Germinal center (tissue), 1 donor: ENCODE data around the gene PSMD2.

Experiments
- DNase-seq: peaks from one replicate; pipeline ENCODE4 v3.0.0; 2012; ENCODE audit warnings: mixed read lengths, low spot score

PSMD2 gene

DNA sequence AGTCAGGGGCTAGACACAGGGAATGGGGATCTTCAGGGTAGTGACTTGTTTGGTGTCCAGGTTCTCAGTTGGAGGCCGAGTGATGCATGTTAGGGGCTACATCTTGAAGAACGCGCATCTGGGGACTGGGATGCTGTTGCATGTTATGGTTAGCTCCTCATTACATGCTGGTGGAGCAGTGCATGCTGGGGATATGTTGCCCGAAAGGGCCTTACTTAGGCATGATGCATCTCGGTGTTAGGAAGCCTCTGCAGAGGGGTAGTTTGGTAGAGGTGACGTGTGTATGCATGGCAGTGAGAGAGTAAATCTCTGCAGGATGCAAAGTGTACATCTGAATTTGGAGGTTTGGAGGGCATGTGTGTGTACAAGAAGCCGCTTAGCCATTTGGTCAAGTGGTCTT, 17.8 kb downstream of the PSMD2 start:
- no peak for DNase-seq

DNA sequence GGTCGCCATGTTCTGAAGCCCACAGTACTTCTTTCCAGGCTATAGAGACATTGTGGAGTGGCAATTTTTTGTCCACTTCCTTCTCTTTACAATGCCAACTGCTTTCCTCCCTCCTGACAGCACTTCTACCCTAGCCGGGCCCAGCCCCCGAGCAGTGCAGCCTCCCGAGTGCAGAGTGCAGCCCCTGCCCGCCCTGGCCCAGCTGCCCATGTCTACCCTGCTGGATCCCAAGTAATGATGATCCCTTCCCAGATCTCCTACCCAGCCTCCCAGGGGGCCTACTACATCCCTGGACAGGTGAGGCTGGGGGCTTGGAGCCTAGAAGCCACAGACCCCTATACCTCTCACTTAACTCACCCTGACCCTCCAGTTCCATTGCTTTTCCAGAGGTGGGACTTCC, 18.2 kb downstream of the PSMD2 start:
- no peak for DNase-seq

DNA sequence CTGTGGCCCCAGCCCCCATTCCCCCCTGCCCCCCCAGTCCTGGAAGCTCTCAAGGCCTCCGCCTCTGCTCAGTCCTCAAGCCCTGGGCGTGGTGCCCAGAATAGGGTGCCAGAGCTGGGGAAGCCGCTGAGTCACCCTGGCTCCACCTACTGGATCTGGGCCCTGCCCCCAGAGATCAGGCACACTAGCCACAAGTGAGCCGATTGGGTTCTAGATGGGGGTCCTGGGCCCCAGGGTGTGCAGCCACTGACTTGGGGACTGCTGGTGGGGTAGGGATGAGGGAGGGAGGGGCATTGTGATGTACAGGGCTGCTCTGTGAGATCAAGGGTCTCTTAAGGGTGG, 21.0 kb downstream of the PSMD2 start:
- no peak for DNase-seq

DNA sequence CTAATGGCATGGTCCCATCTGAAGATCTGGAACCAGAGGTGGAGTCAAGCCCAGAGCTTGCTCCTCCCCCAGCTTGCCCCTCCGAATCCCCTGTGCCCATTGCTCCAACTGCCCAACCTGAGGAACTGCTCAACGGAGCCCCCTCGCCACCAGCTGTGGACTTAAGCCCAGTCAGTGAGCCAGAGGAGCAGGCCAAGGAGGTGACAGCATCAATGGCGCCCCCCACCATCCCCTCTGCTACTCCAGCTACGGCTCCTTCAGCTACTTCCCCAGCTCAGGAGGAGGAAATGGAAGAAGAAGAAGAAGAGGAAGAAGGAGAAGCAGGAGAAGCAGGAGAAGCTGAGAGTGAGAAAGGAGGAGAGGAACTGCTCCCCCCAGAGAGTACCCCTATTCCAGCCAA, 22.6 kb downstream of the PSMD2 start:
- no peak for DNase-seq

DNA sequence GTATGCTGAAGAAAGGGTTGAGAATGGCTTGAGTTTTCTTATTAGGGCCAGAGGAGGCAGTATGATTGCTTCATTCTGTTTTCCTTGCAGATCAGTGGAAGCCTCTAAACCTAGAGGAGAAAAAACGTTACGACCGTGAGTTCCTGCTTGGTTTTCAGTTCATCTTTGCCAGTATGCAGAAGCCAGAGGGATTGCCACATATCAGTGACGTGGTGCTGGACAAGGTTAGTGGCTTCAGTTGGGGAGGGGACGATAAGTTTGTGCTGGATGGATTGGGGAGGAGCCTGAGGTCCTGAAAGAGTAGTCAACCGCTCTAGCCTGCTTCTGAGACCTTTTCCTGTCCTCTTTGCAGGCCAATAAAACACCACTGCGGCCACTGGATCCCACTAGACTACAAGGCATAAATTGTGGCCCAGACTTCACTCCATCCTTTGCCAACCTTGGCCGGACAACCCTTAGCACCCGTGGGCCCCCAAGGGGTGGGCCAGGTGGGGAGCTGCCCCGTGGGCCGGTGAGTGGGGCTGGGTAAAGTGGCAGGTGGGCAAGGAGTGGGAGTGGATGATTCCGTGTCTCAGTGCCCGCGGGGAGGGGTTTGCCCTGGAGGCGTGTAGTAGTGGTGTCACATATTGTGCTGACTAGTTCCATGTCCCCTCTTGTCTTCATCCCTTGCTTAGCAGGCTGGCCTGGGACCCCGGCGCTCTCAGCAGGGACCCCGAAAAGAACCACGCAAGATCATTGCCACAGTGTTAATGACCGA, 23.9 kb downstream of the PSMD2 start:
- DNase-seq = no peak

DNA sequence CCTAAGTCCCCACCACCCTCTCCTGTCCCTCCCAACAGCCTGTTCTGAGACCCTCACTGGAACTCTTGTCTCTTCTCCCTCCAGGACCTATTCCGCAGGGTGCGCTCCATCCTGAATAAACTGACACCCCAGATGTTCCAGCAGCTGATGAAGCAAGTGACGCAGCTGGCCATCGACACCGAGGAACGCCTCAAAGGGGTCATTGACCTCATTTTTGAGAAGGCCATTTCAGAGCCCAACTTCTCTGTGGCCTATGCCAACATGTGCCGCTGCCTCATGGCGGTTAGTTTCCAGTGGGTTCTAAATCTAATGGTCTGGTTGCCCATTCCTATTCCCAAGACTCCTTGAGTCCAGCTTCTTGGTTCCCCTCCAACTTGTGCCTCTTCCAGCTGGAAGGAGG, 24.7 kb downstream of the PSMD2 start:
- DNase-seq = no peak

DNA sequence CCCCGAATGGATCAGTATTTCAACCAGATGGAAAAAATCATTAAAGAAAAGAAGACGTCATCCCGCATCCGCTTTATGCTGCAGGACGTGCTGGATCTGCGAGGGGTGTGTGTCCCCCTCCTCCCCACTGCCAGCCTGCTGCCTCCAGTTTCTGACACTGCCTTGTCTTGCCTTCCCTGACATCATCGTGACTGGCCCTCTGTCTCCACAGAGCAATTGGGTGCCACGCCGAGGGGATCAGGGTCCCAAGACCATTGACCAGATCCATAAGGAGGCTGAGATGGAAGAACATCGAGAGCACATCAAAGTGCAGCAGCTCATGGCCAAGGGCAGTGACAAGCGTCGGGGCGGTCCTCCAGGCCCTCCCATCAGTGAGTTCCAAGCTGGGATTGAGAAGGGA, 26.2 kb downstream of the PSMD2 start:
- DNase-seq = no peak

DNA sequence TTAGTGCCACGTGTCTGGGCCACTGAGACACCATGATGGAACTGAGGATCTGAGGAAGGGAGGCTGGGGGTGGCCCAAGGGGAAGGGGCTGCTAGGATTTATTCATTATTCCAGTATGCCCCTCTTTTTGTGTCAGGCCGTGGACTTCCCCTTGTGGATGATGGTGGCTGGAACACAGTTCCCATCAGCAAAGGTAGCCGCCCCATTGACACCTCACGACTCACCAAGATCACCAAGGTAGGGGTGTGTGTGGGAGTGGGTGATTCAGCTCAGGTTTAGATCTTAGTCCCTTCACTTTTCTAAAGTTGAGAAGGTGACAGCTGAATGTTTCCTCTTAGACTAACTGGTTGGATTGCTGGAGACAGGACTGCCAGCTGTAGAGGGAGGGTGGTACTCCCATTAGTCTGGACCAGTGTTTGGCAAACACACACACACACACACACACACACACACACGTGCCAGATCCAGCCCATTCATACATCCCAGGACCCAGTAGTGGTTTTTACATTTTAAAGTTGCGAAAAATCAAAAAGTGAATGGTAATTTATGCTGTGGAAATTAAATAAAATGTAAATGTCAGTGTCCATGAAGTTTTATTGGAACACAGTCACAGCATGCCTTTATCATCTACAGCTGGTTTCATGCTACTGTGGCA, 26.8 kb downstream of the PSMD2 start:
- no peak for DNase-seq

DNA sequence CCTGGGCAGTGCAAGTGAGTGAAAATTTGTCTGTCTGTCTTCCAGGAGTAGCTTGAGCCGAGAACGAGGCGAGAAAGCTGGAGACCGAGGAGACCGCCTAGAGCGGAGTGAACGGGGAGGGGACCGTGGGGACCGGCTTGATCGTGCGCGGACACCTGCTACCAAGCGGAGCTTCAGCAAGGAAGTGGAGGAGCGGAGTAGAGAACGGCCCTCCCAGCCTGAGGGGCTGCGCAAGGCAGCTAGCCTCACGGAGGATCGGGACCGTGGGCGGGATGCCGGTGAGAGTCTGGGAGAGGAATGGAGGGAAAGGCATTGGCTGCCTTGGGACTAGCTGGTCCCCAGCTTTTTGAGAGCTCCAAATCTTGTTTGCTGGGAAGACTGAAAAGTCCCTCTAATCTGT, 28.1 kb downstream of the PSMD2 start:
- no peak for DNase-seq

DNA sequence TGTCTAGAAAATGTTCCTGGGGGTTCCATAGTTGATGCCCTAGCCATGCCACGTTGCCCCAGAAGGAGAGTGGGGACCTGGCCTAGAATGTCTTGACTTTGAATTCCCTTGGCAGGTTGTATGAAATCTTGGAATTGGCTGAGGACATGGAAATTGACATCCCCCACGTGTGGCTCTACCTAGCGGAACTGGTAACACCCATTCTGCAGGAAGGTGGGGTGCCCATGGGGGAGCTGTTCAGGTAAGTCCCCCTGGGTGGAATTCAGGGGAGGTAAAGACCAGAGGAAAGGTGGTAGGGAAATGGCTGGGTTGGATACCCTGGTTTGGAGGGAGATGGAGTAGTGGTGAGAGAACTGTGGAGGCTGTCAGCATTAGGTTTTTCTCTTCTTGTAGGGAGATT, 29.5 kb downstream of the PSMD2 start:
- DNase-seq = no peak

DNA sequence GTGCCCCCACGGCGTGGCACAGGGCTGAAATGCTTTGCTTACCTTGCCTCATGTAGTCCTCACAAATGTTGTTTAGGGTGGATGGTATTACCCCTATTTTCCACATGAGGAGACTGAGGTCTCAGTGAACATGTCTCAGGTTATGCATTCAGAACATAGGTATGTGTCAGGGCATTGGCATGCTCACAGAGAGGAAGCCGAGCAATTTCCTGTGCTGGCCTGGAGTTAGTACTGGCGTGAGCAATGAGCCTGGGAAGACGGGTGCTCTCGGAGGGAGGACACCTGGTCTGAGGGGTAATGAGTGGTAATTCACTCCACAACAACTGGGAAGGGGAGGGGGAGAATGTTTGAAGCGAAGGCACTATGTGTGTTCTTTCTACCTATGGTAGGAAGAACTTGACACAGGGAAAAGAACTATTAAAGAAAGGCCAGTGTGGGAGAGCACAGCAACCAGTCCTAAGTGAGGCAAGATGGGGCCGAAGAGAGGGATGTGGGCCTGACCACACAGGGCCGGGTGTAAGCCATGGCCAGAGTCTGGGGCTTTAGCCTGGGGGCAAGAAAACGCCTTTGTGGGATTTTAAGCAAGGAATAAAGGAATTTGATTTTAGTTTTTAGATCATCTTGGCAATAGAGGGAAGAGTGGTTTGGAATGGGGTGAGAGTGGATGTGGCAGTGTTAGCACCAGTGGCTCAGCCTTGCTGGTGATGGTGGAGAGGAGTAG, 33.5 kb downstream of the PSMD2 start:
- DNase-seq = no peak

DNA sequence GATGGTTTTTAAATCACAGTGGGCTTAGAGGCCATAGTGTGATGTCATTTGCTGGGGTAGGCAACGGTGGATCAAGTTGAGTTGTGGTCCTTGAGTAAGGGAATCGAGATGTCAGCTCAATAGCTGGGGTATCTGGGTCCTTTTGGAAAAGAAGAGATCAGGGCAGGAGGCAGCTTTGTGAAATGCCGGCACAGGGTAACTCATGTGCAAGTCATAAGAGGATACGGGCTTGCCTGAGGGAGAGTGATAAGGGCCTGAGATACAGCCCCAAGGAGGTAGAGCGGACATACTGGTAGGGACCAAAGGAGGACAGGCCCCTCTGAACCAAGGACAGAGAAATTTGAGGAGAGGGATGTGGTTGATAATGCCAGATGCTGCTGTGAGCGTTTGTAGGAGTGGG, 34.1 kb downstream of the PSMD2 start:
- DNase-seq = no peak

DNA sequence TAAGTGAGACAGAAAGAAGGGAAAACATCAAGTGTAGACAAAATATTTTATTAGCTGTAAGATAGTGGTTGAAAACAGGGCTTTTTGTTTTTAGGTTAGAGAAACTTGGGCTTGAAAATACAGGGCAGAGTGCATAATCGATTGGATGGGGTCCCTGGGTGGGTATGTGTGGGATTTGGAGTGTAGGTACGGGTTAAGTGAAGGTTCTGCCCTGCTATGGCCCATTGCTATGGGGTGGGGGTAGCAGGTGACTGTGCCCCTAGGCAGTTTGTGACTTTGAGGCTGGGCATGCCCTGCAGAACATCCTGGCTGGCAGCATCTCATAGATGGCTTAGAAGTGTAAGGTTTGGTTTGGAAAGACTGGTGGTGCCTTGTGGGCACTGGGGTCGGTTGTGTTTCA, 34.7 kb downstream of the PSMD2 start:
- no peak for DNase-seq

DNA sequence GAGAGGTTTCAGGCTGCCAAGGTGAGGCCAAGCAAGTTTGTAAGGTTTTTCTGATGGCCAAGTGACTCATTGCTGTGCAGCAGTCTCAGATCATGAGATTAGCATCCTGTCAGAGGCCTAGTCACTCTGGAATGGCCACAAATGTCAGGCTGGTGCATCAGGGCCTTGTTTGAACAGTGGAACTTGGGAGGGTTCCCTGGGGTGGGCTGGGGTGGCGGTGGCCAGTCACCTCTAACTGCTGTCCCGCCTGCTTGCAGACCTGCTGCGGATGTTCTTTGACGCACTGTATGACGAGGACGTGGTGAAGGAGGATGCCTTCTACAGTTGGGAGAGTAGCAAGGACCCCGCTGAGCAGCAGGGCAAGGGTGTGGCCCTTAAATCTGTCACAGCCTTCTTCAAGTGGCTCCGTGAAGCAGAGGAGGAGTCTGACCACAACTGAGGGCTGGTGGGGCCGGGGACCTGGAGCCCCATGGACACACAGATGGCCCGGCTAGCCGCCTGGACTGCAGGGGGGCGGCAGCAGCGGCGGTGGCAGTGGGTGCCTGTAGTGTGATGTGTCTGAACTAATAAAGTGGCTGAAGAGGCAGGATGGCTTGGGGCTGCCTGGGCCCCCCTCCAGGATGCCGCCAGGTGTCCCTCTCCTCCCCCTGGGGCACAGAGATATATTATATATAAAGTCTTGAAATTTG, 35.6 kb downstream of the PSMD2 start:
- DNase-seq = no peak

DNA sequence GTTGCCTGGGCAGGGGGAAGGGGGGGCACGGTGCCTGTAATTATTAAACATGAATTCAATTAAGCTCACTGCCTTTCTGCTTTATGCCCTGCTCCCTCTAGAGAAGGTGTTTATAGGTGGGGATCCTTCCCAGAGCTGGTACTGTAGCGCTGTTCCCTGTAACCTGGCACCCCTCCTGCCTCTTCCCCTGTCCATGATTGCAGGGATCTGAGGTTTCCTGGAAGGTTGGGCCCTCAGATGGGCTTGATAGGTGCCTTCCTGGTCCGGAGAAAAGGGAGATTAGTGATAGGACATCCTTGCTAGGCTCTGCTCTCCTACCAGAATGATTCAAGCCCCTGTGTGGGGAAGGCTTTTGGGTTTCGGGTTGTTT, 36.2 kb downstream of the PSMD2 start:
- no peak for DNase-seq

DNA sequence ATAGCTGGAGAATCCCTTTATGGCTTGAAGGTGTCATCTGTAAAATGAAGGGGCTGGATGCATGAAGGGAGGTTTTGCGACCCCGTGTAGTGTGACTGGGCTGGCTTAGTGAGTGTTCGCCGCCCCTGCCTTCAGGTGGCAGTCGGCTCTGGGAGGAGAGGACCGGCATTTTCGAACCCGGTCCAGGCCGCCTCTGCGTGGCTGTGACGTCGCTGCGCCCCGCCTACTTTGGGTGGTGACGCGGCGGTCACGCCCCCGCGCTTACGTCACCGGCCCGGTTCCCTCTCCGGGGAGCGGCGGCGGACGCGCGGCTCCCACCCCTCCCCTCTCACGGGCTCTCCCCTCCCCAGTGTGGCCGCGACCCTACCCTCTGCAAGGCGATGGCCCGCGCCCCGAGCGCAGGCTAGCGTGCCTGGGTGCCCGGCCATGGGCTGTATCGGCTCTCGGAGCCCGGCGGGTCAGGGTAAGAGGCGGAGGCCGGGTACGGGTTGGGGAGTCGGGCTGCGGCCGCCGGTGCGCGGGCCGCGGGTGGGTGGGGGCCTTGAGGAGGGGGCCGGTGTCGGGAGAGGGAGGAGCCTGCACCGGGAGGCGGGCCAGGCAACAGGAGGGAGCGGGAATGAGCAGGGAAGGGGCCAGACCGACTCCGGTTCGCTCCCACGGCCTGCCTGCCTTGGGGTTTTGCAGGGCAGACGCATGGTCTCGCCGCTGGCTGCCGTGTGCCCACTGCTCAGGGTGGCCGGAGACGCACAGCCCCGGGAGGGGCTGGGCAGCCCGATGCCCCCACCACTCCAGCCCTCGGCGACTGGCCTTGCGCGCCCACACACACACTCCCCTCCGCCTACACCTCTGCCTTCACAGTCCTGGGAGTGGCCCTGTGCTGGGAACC, 36.9 kb downstream of the PSMD2 start:
- peak; percentile 90 for DNase-seq

DNA sequence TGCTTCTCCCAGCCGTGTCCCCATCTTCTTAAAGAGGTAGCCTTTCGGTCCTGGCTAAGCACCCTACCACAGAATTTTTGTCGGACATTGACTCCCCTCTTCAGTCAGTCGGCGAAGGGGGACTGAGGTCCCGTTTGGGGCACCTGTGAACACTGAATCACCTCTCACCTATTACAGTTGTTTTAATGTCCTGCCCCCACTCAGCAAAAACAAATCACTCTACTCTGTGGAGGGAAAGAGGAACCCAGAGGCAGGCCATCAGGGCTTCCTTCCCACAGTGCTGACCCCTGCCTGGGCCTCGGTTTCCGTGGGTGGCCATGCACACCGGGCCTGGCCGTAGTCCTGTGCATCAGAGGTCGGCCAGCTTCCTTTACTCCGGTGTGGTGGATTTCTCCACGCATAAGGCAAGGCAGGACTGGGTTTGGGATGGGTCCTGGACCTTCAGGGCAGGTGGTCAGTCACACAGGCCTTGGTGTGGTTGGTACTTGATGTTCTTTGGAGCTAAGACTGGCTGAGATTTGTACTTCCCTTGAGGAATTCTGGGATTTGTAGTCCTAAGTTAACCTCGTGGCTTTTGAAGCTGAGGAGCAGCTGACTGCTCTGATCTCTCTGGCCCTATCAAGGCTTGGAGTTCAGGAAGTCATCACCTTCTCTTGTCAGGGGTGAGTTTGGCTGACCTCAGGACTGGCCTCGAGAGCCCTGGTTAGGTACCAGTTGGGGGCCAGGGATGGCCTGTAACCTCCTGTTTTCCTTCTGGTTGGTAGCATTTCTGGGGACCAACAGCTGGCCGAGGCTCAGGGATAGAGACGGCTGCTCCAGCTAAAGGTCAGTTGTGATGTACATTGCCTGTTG, 37.7 kb downstream of the PSMD2 start:
- DNase-seq = no peak

DNA sequence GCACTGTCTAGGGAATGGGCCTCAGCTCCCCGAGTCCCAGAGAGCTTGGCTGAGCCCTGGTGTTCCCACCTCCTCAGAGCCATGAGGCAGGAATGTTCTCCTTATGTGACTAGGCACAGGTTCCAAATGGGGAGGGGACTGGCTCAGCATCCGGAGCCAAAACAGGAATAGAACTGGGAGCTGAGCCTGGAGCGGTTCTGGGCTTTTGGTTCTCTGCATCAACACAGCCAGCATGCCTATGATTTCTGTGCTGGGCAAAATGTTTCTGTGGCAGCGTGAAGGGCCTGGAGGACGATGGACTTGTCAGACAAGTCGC, 38.3 kb downstream of the PSMD2 start, which contains the start of gene FAM131A:
FAM131A (plus strand) TSS at position 202 of the 316 bp plus-strand sequence; CDS start at position 233, 31 bp downstream.
- DNase-seq = no peak

DNA sequence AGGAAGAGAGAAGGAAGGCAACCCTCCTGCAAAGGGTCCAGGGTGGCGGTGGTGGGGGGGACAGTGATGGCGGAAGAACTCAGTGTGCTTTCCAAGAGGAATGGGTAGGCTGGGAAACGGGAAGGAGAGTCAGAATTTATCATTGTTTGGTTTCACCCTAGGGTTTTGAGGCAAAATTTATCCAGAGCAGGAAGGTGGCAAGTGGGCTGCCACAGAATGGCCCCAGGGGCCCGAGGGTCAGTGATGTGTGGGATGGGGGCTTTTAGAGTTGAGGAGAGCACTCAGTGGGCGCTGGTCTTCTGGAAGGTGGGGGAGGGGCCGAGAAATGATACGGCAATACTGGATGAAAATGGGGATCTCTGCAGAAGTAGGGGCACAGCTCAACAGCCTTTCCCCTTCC, 38.9 kb downstream of the PSMD2 start:
- DNase-seq = no peak

DNA sequence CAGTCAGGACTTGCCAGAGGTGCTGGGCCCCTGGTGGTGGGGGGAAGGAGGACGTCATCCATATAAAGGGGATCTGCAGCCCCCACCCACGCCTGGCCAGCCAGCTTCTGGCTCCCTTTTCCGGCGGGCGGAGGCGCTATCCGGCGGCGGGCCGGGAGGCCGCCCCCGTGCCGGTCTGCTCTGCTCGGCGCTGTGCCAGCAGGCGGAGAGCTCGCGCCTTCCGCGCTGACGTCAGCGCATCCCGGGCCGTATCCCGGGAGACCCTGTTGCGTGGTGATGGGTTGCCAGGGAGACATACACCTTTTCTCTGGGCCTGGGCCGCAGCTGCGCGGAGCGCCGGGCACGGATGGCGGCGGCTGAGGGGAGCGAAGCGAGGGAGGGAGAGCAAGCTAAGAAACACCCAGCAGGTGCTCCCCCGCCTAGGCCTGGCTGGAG, 39.5 kb downstream of the PSMD2 start:
- no peak for DNase-seq

DNA sequence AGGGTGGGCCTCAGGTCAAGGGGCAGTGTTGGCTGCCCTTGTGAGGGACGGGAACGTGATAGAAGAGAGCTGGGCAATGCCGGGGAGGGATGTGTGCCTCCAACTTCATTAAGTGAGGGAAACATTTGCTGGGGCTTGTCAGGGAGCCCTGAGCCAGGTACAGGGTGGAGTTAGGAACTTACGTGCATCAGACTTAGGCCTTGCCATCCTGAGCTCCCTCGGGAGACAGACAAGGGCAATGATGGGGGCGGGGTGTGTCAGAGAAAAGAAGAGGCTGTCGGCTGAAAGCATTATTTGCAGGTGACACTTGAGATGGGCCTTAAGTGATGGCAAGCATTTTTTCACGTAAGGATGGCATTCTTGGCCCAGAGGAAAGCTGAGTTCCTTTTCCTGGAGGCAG, 40.0 kb downstream of the PSMD2 start:
- DNase-seq = no peak
